PC-3 (cell line): Measurements from ENCODE around the gene PIN1. TPM values are rescaled to one million over a fixed set of nuclear protein-coding genes. Genes with fewer than 3 reads are reported as not detected.
A peak's percentile ranks its signal among the peaks of the same experiment; 100 is the strongest.

Experiments used
- ATAC-seq: fragments of 200-7000 bp; cut with Tn5 transposase; 2 replicates; pipeline ENCODE4 v1.9.1; 2020; ENCODE audit warnings: mild to moderate bottlenecking, moderate library complexity
- BruUV-seq: library from RNA; stranded (reverse); fragments of 400-500 nt; replicated peaks from 2 replicates; lab custom pipeline; 2021; lab: Mats Ljungman, UMichigan
- CTCF ChIA-PET: fragments of 300-600 bp; sonication (Branson Sonifier 250); formaldehyde crosslinking; loops from one replicate; lab custom pipeline; 2022; ENCODE audit warnings: antibody characterized with exemption; lab: Charles Lee
- POLR2A ChIA-PET: fragments of 300-600 bp; sonication (Branson Sonifier 250); formaldehyde crosslinking; loops from one replicate; lab custom pipeline; 2022; ENCODE audit warnings: antibody characterized with exemption; ENCODE audit not compliant: unreplicated experiment; lab: Charles Lee
- DNase-seq: peaks from one replicate; pipeline ENCODE4 v3.0.0-alpha.2; 2015
- H2AFZ ChIP-seq: fragments of 300-600 bp; sonication (generic); 2 replicates; pipeline ENCODE4 v1.6.0; 2016; ENCODE audit warnings: antibody characterized with exemption, low read length
- H3F3A ChIP-seq: fragments of 300-600 bp; sonication (generic); one replicate; pipeline ENCODE4 v1.6.0; 2017; ENCODE audit warnings: antibody characterized with exemption, low read length, control low read depth, mild to moderate bottlenecking; ENCODE audit not compliant: unreplicated experiment
- H3K27ac ChIP-seq: fragments of 300-600 bp; sonication (generic); 2 replicates; pipeline ENCODE4 v1.5.1; 2016; ENCODE audit warnings: mild to moderate bottlenecking, low read length
- H3K27me3 ChIP-seq: fragments of 300-600 bp; sonication (generic); 2 replicates; pipeline ENCODE4 v1.6.1; 2016; ENCODE audit warnings: low read length, mixed read lengths
- H3K36me3 ChIP-seq: fragments of 300-600 bp; sonication (generic); 2 replicates; pipeline ENCODE4 v1.6.1; 2016; ENCODE audit warnings: low read depth, mixed run types, low read length, mixed read lengths
- H3K4me1 ChIP-seq: fragments of 300-600 bp; sonication (generic); 2 replicates; pipeline ENCODE4 v1.5.1; 2016; ENCODE audit warnings: low read length; ENCODE audit not compliant: insufficient read depth
- H3K4me2 ChIP-seq: fragments of 300-600 bp; sonication (generic); 2 replicates; pipeline ENCODE4 v1.6.0; 2016; ENCODE audit warnings: low read length
- H3K4me3 ChIP-seq: fragments of 300-600 bp; sonication (generic); 2 replicates; pipeline ENCODE4 v1.5.1; 2016; ENCODE audit warnings: mild to moderate bottlenecking, low read length, mixed read lengths
- H3K79me2 ChIP-seq: fragments of 300-600 bp; sonication (generic); 2 replicates; pipeline ENCODE4 v1.6.1; 2017; ENCODE audit warnings: low read length, mixed read lengths
- H3K9ac ChIP-seq: fragments of 300-600 bp; sonication (generic); 2 replicates; pipeline ENCODE4 v1.6.0; 2016; ENCODE audit warnings: mild to moderate bottlenecking, low read length
- H3K9me2 ChIP-seq: fragments of 300-600 bp; sonication (generic); replicated peaks from 2 replicates; pipeline ENCODE4 v1.6.1; 2016; ENCODE audit warnings: mixed run types, low read length, mixed read lengths
- H3K9me3 ChIP-seq: fragments of 300-600 bp; sonication (generic); 2 replicates; pipeline ENCODE4 v1.6.1; 2016; ENCODE audit warnings: low read length, mixed read lengths
- H4K20me1 ChIP-seq: fragments of 300-600 bp; sonication (generic); 2 replicates; pipeline ENCODE4 v1.6.1; 2016; ENCODE audit warnings: low read length, mixed read lengths
- CTCF ChIP-seq: fragments of 300-600 bp; sonication (generic); conservative IDR thresholded peaks from 2 replicates; pipeline ENCODE4 v1.5.1; 2017; ENCODE audit warnings: antibody characterized with exemption, low read depth, mild to moderate bottlenecking, low read length
- EZH2 ChIP-seq: fragments of 300-600 bp; sonication (generic); IDR thresholded peaks from one replicate; pipeline ENCODE4 v1.6.1; 2017; ENCODE audit warnings: antibody characterized with exemption, mild to moderate bottlenecking, low read length; ENCODE audit not compliant: unreplicated experiment
- EZH2phosphoT487 ChIP-seq: fragments of 300-600 bp; sonication (generic); IDR thresholded peaks from 2 replicates; pipeline ENCODE4 v1.6.1; 2018; ENCODE audit warnings: mild to moderate bottlenecking, antibody characterized with exemption, low read length, borderline replicate concordance
- intact Hi-C: fragments of 100-400 bp; cut with micrococcal nuclease; formaldehyde crosslinking; loops from 2 replicates; pipeline ENCODE4 v1.9.0; 2023
- total RNA-seq: library from RNA; depleted of rRNA; stranded (reverse); fragments of >200 nt; gene quantifications from 2 replicates; pipeline ENCODE4 v1.2.3, GENCODE V29; 2014

Gene PIN1
- total RNA-seq, 1 experiment from 2014 or later: 314 TPM

- no peaks in the 10 kb centered on the region for H3K27me3 ChIP-seq
- H3K36me3 ChIP-seq: no peaks in the 10 kb centered on the region
- no peak overlapping the region for H2AFZ ChIP-seq
- H3F3A ChIP-seq: no peaks in the 10 kb centered on the region
- H3K9me3 ChIP-seq: no peaks in the 10 kb centered on the region
- ChIA-PET CTCF (no interaction called here), POLR2A (no interaction called here)
- no peak overlapping the region for H3K9ac ChIP-seq
- no peaks in the 10 kb centered on the region for H3K9me2 ChIP-seq
- H3K4me3 ChIP-seq: no peak overlapping the region
- TF ChIP-seq EZH2phosphoT487 (no peak), EZH2 (no peak), CTCF (no peak)
- H4K20me1 ChIP-seq: no peaks in the 10 kb centered on the region
- BruUV-seq: no TSS peak
- H3K79me2 ChIP-seq: no peaks in the 10 kb centered on the region
- intact Hi-C loops: no loop called here
- H3K4me2 ChIP-seq: no peak overlapping the region
- ATAC-seq (peak; percentile 62), DNase-seq (peak; percentile 58)
- no peak overlapping the region for H3K27ac ChIP-seq
- peaks cover 21% of the 10 kb centered on the region for H3K4me1 ChIP-seq
These were observed 46.6 kb downstream of the PIN1 start for GRCh38 chr19:9881720-9882119.

GRCh38 chr19:9883231-9883758 lies 48.2 kb downstream of the PIN1 start:
- Histone ChIP-seq H3K79me2 (no peaks in the 10 kb centered on the region), H4K20me1 (no peaks in the 10 kb centered on the region), H3K4me1 (peaks cover 12% of the 10 kb centered on the region), H3K9me3 (no peaks in the 10 kb centered on the region), H3K27me3 (no peaks in the 10 kb centered on the region), H3F3A (no peaks in the 10 kb centered on the region), H3K4me2 (peak overlapping the region; percentile 42), H3K9me2 (no peaks in the 10 kb centered on the region), H3K36me3 (no peaks in the 10 kb centered on the region), H2AFZ (no peak overlapping the region), H3K27ac (peak overlapping the region; percentile 13; the same call in 1 of the 2 replicates), H3K4me3 (no peak overlapping the region), H3K9ac (no peak overlapping the region)
- ATAC-seq (peak; percentile 72), DNase-seq (peak; percentile 87)
- ChIA-PET CTCF (interaction anchor here (0.6 kb wide), 2 partner anchors 25 to 117 kb away, joined by 3 read pairs; no protein-coding TSS in a partner anchor), POLR2A (no interaction called here)
- intact Hi-C loops: no loop called here
- TF ChIP-seq EZH2phosphoT487 (no peak), EZH2 (no peak), CTCF (no peak)
- no TSS peak for BruUV-seq

GRCh38 chr19:9883764-9884163 lies 48.6 kb downstream of the PIN1 start:
- no TSS peak for BruUV-seq
- Histone ChIP-seq H3K4me2 (peak overlapping the region; percentile 42), H3K27ac (peak overlapping the region; percentile 13; the same call in 1 of the 2 replicates), H3K4me1 (peaks cover 12% of the 10 kb centered on the region), H3K27me3 (no peaks in the 10 kb centered on the region), H3K9ac (no peak overlapping the region), H3K9me2 (no peaks in the 10 kb centered on the region), H3K9me3 (no peaks in the 10 kb centered on the region), H3K79me2 (no peaks in the 10 kb centered on the region), H4K20me1 (no peaks in the 10 kb centered on the region), H3F3A (no peaks in the 10 kb centered on the region), H3K36me3 (no peaks in the 10 kb centered on the region), H3K4me3 (no peak overlapping the region), H2AFZ (no peak overlapping the region)
- POLR2A ChIA-PET: no interaction called here
- ATAC-seq: no peak
- intact Hi-C loops: no loop called here
- TF ChIP-seq EZH2phosphoT487: no peak
- TF ChIP-seq EZH2: no peak
- no peak for TF ChIP-seq CTCF
- CTCF ChIA-PET: interaction anchor here (0.6 kb wide), 3 partner anchors 19 to 116 kb away, joined by 3 to 7 read pairs (median 3); no protein-coding TSS in a partner anchor
- no peak for DNase-seq
